NCI-H1105 treated with DMSO at 0.1 percent for 48 hours (cell line): ENCODE results near the gene BTBD19.
"Not testable (repeated sequence)": the region's sequence is repeated elsewhere in the genome, so short reads cannot be mapped to it uniquely, and the experiment has no call there.

Experiments used
- DNase-seq: peaks from one replicate; lab custom pipeline; 2025; lab: John Stamatoyannopoulos, UW

The BTBD19 gene

GRCh38 chr1:44808938-44809917 lies 905 bp downstream of the BTBD19 start:
- no peak for DNase-seq

GRCh38 chr1:44810101-44810761 lies 1.9 kb downstream of the BTBD19 start:
- no peak for DNase-seq

- not testable (repeated sequence) for DNase-seq
Measured at GRCh38 chr1:44810762-44811105, 2.4 kb downstream of the BTBD19 start.

- DNase-seq = no peak
Measured at GRCh38 chr1:44811234-44811633, 2.9 kb downstream of the BTBD19 start.

- DNase-seq = no peak
Measured at GRCh38 chr1:44812822-44813543, 4.7 kb downstream of the BTBD19 start.

GRCh38 chr1:44815926-44816325 lies 7.6 kb downstream of the BTBD19 start:
- DNase-seq = not testable (repeated sequence)

- no peak for DNase-seq
Measured at GRCh38 chr1:44817307-44817706, 9.0 kb downstream of the BTBD19 start.

GRCh38 chr1:44817771-44818495 lies 9.6 kb downstream of the BTBD19 start:
- DNase-seq = no peak

- no peak for DNase-seq
Measured at GRCh38 chr1:44819196-44819607, 10.9 kb downstream of the BTBD19 start.

- no peak for DNase-seq
Measured at GRCh38 chr1:44819608-44820327, 11.4 kb downstream of the BTBD19 start.

- DNase-seq = no peak
Measured at GRCh38 chr1:44820328-44821239, 12.3 kb downstream of the BTBD19 start.

GRCh38 chr1:44821240-44821715 lies 13.0 kb downstream of the BTBD19 start:
- no peak for DNase-seq

GRCh38 chr1:44822131-44822701 lies 13.9 kb downstream of the BTBD19 start:
- no peak for DNase-seq

- no peak for DNase-seq
Measured at GRCh38 chr1:44822981-44823451, 14.7 kb downstream of the BTBD19 start.

- not testable (repeated sequence) for DNase-seq
Measured at GRCh38 chr1:44824392-44824791, 16.1 kb downstream of the BTBD19 start.

GRCh38 chr1:44826375-44827196 lies 18.3 kb downstream of the BTBD19 start:
- no peak for DNase-seq

GRCh38 chr1:44827197-44828002 lies 19.1 kb downstream of the BTBD19 start:
- DNase-seq = no peak
